Stimulated activated CD4-positive, alpha-beta T cell treated with anti-CD3 and anti-CD28 coated beads, TNF-alpha, amount 100 ng/mL, for 4 hours (primary cell): Measurements from ENCODE around the gene APOC1.
"Not testable (repeated sequence)": the region's sequence is repeated elsewhere in the genome, so short reads cannot be mapped to it uniquely, and the experiment has no call there.

Experiments used
- DNase-seq, 3 experiments: peaks; one replicate each; pipeline ENCODE4 v3.0.0-alpha.2; 2020; ENCODE audit warnings: low read depth in 3 of 3

APOC1 gene

DNA sequence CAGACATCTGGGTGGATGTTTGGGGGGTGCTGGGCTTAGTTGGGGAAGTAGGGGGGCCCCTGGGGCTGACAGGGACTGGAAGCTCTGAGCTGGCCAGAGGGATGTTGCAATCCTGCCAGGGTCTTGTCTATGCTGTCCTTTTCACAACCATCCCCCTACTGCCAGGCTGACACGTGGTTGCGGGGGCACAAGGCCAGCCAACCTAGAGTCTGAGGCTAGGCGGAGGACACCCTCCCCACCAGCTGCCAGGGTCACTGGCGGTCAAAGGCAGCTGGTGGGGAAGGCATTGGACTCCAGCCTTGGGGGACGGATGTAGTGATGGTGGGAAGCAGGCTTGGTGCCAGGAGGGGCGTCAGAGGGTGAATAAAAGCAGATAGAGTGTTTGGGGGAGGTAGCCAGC, 1.6 kb upstream of the APOC1 start:
- DNase-seq: no peak

DNA sequence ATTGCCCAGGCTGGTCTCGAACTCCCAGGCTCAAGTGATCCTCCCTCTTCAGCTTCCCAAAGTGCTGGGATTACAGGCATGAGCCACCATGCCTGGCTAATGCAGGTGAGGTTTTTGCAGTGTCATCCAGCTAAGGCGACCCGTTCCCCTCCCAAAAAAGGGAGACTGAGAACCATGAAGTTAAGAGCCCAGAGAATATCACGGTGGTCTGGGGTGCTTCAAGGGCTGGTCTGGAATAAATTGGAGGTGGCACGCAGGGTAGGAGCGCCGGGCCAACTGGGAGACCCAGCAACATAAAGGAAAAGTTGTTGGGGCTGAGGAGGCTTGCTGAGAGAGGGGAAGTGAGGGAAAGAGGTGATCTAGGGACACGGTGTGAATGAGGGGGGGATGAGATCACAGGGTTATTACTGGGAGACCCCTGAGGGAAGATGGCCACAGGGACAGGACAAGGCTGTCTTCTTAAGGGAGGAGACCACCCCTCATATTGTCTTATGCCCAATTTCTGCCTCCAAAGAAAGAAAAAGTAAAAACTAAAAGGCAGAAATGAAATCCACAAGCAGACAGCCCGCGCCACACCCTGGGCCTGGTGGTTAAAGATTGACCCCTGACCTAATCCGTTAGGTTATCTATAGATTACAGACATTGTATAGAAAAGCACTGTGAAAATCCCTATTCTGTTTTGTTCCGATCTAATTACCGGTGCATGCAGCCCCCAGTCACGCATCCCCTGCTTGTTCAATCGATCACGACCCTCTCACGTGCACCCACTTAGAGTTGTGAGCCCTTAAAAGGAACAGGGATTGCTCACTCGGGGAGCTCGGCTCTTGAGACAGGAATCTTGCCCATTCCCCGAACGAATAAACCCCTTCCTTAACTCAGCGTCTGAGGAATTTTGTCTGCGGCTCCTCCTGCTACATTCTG, 636 bp upstream of the APOC1 start:
- DNase-seq: not testable (repeated sequence)

- no peak for DNase-seq
These were observed 9.9 kb downstream of the APOC1 start for GRCh38 chr19:44924243-44924725.

DNA sequence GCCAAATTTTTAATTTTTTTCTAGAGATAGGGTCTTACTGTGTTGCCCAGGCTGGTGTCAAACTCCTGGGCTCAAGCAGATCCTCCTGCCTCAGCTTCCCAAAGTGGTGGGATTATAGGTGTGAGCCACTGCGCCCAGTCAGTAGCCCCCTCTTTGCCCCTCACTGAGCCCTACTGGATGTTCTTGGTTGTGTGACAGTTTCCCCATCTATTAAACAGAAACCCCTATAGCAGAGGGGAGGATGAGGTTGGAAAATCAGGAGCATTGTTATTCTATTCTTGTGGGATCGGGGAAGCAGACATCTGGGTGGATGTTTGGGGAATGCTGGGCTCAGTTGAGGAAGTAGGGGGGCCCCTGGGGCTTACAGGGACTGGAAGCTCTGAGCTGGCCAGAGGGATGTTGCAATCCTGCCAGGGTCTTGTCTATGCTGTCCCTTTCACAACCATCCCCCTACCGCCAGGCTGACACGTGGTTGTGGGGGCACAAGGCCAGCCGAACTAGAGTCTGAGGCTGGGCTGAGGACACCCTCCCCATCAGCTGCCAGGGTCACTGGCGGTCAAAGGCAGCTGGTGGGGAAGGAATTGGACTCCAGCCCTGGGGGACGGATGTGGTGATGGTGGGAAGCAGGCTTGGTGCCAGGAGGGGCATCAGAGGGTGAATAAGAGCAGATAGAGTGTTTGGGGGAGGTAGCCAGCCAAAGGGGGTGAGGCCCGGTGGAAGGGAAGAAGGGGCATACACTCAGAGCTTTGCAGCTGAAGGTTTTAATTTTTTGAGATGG, 10.9 kb downstream of the APOC1 start:
- DNase-seq: no peak

DNA sequence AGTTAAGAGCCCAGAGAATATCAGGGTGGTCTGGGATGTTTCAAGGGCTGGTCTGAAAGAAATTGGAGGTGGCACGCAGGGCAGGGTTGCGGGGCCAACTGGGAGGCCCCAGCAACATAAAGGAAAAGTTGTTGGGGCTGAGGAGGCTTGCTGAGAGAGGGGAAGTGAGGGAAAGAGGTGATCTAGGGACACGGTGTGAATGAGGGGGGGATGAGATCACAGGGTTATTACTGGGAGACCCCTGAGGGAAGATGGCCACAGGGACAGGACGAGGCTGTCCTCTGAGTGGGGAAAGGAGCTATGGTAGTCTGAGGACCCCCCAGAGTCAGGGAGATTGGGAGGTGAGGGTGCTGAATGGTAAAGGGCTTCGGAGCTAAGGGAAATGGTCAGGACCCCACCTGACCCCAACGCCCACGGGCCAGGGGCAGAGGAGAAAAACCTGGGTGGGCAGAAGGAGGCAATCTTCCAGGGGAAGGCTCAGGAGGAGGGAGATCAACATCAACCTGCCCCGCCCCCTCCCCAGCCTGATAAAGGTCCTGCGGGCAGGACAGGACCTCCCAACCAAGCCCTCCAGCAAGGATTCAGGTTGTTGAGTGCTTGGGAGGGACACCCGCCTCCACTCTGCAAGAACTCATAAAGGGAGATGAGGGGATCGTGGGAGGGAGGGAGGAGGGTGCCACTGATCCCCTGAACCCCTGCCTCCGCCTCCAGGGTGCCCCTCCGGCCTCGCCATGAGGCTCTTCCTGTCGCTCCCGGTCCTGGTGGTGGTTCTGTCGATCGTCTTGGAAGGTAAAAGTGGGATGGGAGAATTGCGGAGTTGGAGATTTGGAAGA, 12.1 kb downstream of the APOC1 start:
- not testable (repeated sequence) for DNase-seq

GRCh38 chr19:44927746-44928145, 13.3 kb downstream of the APOC1 start:
- DNase-seq: no peak

DNA sequence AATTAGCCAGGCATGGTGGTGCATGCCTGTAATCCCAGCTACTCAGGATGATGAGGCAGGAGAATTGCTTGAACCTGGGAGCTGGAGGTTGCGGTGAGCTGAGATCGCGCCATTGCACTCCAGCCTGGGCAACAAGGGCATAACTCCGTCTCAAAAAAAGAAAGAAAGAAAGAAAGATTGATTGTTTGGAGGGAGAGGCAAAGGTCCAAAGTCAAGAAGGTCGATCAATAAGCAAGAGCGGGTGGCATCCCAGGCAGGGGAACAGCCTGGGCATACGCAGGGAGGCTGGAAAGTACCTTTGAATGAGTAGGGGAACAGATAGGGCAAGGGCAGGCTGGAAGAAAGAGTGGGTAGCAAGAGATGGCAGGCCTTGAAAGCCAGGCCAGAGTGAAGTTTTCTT, 15.7 kb downstream of the APOC1 start:
- DNase-seq: no peak

GRCh38 chr19:44931541-44931940, 17.1 kb downstream of the APOC1 start:
- DNase-seq: no peak

DNA sequence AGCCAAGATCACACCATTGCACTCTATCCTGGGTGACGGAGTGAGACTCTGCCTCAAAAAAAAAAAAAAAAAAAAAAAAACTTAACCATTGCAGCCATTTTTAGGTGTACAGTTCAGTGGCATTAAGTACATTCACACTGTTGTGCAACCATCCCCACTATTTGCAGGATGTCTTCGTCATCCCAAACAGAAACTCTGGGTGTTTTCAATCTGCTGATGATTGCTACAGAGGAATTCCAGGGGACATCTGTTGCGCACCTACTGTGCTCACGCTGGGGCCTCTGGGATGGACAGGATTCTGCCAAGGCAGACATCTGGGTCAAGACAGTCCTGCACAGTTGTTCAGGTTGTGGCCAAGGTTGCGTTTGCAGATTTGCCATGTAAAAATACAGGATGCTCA, 25.3 kb downstream of the APOC1 start:
- no peak for DNase-seq

DNA sequence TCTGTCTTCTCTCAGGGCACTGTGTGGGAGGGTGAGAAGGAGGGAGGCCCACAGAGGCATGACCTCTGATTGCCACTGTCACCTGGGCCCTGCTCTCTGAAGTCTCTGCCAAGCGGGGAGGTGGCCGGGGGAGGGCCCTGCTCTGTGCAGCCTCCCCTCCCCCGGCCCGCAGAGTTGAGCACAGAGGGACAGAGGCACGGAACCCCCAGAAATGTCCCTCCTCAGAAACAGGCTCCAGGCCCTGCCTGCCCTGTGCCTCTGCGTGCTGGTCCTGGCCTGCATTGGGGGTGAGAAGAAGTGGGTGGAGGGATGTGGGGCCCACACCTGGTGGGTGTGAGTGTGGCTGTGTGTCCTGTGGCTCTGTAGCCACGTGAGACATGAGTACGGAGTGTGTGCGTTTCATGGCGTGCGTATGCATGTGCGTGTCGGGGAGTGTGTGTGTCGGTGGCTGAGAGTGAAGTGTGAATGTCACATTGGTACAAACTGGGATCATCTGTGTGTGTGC, 27.7 kb downstream of the APOC1 start, which contains the start of gene APOC4:
TSS of gene APOC4 (plus strand) at position 171 of the 505 bp plus-strand sequence. CDS start at position 212, 41 bp downstream.
- no peak for DNase-seq

DNA sequence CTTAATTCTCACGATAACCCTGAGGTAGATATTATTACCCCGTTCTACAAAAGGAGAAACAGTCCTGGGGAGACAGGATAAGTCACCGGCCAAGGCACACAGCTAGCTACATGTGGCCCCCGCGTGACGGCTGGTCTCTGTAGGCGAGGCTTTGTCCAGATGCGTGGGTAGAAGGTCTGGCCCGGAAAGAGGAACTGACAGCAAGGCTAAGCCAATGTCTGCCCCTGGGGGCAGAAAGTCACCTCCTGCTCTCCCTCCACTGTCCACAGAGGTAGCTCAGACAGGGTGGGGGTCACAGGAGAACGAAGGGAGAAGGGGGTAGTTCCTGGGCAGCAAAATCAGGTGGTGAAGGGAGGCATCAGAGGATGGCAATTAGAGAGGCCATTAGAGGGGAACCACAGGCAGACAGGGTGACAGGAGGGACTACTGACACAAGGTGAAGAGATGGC, 29.4 kb downstream of the APOC1 start:
- no peak for DNase-seq

DNA sequence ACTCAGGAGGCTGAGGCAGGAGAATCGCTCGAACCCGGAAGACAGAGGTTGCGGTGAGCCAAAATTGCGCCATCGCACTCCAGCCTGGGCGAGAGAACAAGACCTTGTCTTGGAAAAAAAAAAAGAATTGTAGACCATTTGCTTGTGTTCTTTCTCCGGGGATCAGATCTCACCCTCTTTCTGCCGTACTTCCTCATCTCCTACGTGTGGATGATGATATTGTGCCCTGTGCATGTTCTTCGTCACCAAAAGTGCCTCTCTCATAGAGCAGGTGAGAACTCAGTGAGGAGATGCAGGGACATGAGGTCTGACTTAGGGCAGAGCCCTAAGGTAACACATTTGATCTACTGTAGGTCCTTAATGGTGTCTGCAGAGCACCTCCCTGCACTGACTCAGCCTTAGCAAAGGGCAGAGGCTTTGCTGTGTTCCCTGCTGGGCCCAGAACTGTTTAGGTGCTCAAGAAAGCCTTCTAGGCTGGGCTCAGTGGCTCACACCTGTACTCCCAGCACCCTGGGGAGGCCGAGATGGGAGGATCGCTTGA, 32.7 kb downstream of the APOC1 start:
- no peak for DNase-seq

DNA sequence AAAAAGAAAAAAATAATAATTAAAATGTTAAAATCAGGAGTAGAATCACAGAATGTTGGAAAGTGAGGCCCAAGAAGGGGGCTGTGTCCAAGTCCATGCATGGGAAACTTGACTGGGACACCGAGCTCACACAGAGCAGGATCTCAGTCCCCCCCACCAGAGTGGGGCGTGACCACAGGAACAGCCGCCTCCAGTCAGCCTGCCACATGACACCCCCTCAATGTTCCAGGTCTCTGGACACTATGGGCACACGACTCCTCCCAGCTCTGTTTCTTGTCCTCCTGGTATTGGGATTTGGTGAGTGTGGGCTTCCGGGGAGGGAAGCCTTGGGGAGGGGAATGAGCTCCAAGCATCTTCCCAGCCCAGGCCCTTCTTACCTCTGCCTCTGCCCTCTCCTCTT, 33.8 kb downstream of the APOC1 start:
- no peak for DNase-seq

- DNase-seq: no peak
These were observed 34.5 kb downstream of the APOC1 start for GRCh38 chr19:44948763-44949374.

DNA sequence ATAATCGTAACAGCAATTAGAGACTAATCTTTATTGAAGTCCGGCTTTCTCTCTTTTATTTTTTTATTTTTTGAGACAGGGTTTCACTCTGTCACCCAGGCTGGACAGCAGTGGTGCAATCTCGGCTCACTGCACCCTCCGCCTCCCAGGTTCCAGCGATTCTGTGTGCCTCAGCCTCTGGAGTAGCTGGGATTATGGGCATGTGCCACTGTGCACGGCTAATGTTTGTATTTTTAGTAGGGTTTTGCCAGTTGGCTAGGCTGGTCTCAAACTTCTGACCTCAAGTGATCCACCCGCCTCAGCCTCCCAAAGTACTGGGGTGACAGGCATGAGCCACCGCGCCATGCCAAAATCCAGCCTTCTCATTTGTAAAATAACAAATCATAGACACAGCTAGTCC, 35.1 kb downstream of the APOC1 start:
- no peak for DNase-seq

GRCh38 chr19:44951179-44952159, 37.1 kb downstream of the APOC1 start:
- DNase-seq: peak in 1 of 3 experiments; percentile 49

DNA sequence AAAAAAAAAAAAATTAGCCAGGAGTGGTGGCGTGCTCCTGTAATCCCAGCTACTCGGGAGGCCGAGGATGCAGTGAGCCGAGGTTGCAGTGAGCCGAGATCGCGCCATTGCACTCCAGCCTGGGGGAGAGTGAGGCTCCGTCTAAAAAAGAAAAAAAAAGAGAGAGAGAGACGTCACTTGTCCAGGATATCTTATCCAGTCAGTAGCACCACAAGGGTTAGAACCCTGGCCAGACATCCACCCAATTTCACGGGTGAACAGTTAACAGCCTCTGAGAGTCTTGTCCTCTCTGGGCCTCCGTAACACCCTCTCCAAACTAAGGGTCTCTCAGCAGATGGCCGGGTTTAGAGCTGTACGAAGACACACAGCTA, 39.9 kb downstream of the APOC1 start:
- no peak for DNase-seq

DNA sequence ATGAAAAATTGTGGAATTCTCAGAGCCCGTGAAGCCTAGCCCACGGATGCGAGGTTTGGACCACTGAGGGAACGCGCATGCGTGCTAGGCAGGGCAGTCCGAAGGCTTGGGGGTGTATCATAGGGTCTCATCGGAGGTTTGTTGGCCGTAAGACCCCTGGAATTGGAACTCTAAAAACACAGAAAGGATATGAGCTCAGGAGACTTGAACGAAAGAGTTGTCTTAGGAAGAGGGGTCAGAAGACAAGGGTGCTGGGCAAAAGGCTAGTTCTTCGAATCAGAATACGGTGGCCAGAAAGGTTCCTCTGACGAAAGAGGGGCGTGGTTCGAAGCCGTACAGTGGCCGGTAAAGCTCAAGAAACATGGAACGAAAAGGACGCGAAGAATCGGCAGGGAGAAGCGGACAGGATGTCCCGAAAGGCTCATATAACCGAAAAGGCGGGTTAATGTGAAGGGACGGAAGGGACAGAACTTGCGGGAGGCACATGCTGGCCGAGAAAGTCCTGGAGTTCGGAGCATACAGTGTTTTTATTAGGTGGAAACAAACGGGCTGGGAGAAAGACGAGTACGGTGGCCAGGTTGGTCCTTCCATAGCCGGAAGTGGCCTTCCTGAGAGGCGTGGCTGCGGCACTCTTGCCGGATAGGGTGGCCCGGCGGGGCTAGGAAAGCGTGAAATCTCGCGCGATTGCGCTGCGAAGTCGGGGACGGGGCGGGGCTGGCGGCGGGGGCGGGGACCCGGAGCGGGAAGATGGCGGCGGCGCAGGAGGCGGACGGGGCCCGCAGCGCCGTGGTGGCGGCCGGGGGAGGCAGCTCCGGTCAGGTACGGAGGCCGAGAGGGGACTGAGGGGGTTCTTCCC, 40.5 kb downstream of the APOC1 start, which contains the start of gene CLPTM1:
TSS of gene CLPTM1 (plus strand) at position 732 of the 856 bp plus-strand sequence. CDS start at position 748, 16 bp downstream.
- DNase-seq: peak; percentile 94 to 96 (median 95)
